ENCODE data around the gene BCL11B. TPM values are rescaled to one million over a fixed set of nuclear protein-coding genes. Genes with fewer than 3 reads are reported as not detected.

BCL11B gene
- total and polyA plus RNA-seq, 4 donors = 3.0 to 12.9 (median 11.0) TPM

- Histone ChIP-seq H3K27ac (ENCODE audit: low read depth, low read length) (no peak overlapping the region), H3K4me3 (ENCODE audit: low read depth, low read length) (no peak overlapping the region), H3K4me1 (ENCODE audit: control insufficient read depth, insufficient read depth, low read length) (no peaks in the 10 kb centered on the region), H3K9me3 (ENCODE audit: control insufficient read depth, insufficient read depth, low read length) (no peaks in the 10 kb centered on the region), H3K27me3 (ENCODE audit: control insufficient read depth, insufficient read depth, low read length) (no peaks in the 10 kb centered on the region), H3K36me3 (ENCODE audit: control insufficient read depth, insufficient read depth, low read length) (peaks cover 23% of the 10 kb centered on the region)
- no peak for DNase-seq (ENCODE audit: low read depth in 4 of 6, low spot score in 6 of 6)
- WGBS (ENCODE audit: insufficient coverage) = 83% methylated on average over 4 of the region's 11 CpGs
Observed at GRCh38 chr14:99173086-99173485, 98.9 kb downstream of the BCL11B start.

- Histone ChIP-seq H3K27ac (ENCODE audit: low read depth, low read length) (no peak overlapping the region), H3K4me1 (ENCODE audit: control insufficient read depth, insufficient read depth, low read length) (no peaks in the 10 kb centered on the region), H3K27me3 (ENCODE audit: control insufficient read depth, insufficient read depth, low read length) (no peaks in the 10 kb centered on the region), H3K9me3 (ENCODE audit: control insufficient read depth, insufficient read depth, low read length) (no peaks in the 10 kb centered on the region), H3K4me3 (ENCODE audit: low read depth, low read length) (no peak overlapping the region), H3K36me3 (ENCODE audit: control insufficient read depth, insufficient read depth, low read length) (peaks cover 23% of the 10 kb centered on the region)
- WGBS (ENCODE audit: insufficient coverage) = no CpG with 5 or more reads among the region's 3 CpGs
- DNase-seq (ENCODE audit: low read depth in 4 of 6, low spot score in 6 of 6) = no peak
Observed at GRCh38 chr14:99171396-99171795, 100.6 kb downstream of the BCL11B start.

GRCh38 chr14:99169776-99170356 is 102.1 kb downstream of the BCL11B start:
- no peak overlapping the region for H3K4me3 ChIP-seq (ENCODE audit: low read depth, low read length)
- no peak overlapping the region for H3K27ac ChIP-seq (ENCODE audit: low read depth, low read length)
- no peaks in the 10 kb centered on the region for H3K9me3 ChIP-seq (ENCODE audit: control insufficient read depth, insufficient read depth, low read length)
- no peak for DNase-seq (ENCODE audit: low read depth in 4 of 6, low spot score in 6 of 6)
- H3K36me3 ChIP-seq (ENCODE audit: control insufficient read depth, insufficient read depth, low read length) = peaks cover 9% of the 10 kb centered on the region
- no peaks in the 10 kb centered on the region for H3K4me1 ChIP-seq (ENCODE audit: control insufficient read depth, insufficient read depth, low read length)
- WGBS (ENCODE audit: insufficient coverage) = 100% methylated on average over 1 of the region's 7 CpGs
- no peaks in the 10 kb centered on the region for H3K27me3 ChIP-seq (ENCODE audit: control insufficient read depth, insufficient read depth, low read length)

GRCh38 chr14:99168330-99168729 is 103.7 kb downstream of the BCL11B start:
- H3K9me3 ChIP-seq (ENCODE audit: control insufficient read depth, insufficient read depth, low read length) = no peaks in the 10 kb centered on the region
- no peaks in the 10 kb centered on the region for H3K4me1 ChIP-seq (ENCODE audit: control insufficient read depth, insufficient read depth, low read length)
- H3K27me3 ChIP-seq (ENCODE audit: control insufficient read depth, insufficient read depth, low read length) = no peaks in the 10 kb centered on the region
- DNase-seq (ENCODE audit: low read depth in 4 of 6, low spot score in 6 of 6) = no peak
- WGBS (ENCODE audit: insufficient coverage) = 96% methylated on average over 3 of the region's 5 CpGs
- no peak overlapping the region for H3K4me3 ChIP-seq (ENCODE audit: low read depth, low read length)
- H3K36me3 ChIP-seq (ENCODE audit: control insufficient read depth, insufficient read depth, low read length) = no peaks in the 10 kb centered on the region
- no peak overlapping the region for H3K27ac ChIP-seq (ENCODE audit: low read depth, low read length)

- DNase-seq (ENCODE audit: low read depth in 4 of 6, low spot score in 6 of 6) = no peak
- Histone ChIP-seq H3K4me1 (ENCODE audit: control insufficient read depth, insufficient read depth, low read length) (no peaks in the 10 kb centered on the region), H3K27ac (ENCODE audit: low read depth, low read length) (no peak overlapping the region), H3K27me3 (ENCODE audit: control insufficient read depth, insufficient read depth, low read length) (no peaks in the 10 kb centered on the region), H3K36me3 (ENCODE audit: control insufficient read depth, insufficient read depth, low read length) (no peaks in the 10 kb centered on the region), H3K4me3 (ENCODE audit: low read depth, low read length) (no peak overlapping the region), H3K9me3 (ENCODE audit: control insufficient read depth, insufficient read depth, low read length) (no peaks in the 10 kb centered on the region)
- 87% methylated on average over 4 of the region's 4 CpGs for WGBS (ENCODE audit: insufficient coverage)
Observed at GRCh38 chr14:99166506-99166905, 105.5 kb downstream of the BCL11B start.

GRCh38 chr14:99164712-99165111 is 107.3 kb downstream of the BCL11B start:
- H3K4me3 ChIP-seq (ENCODE audit: low read depth, low read length) = no peak overlapping the region
- no peaks in the 10 kb centered on the region for H3K4me1 ChIP-seq (ENCODE audit: control insufficient read depth, insufficient read depth, low read length)
- H3K9me3 ChIP-seq (ENCODE audit: control insufficient read depth, insufficient read depth, low read length) = no peaks in the 10 kb centered on the region
- no peaks in the 10 kb centered on the region for H3K36me3 ChIP-seq (ENCODE audit: control insufficient read depth, insufficient read depth, low read length)
- H3K27me3 ChIP-seq (ENCODE audit: control insufficient read depth, insufficient read depth, low read length) = no peaks in the 10 kb centered on the region
- no peak for DNase-seq (ENCODE audit: low read depth in 4 of 6, low spot score in 6 of 6)
- H3K27ac ChIP-seq (ENCODE audit: low read depth, low read length) = no peak overlapping the region
- WGBS (ENCODE audit: insufficient coverage) = no CpG with 5 or more reads among the region's 5 CpGs

- Histone ChIP-seq H3K27me3 (ENCODE audit: control insufficient read depth, insufficient read depth, low read length) (no peaks in the 10 kb centered on the region), H3K4me1 (ENCODE audit: control insufficient read depth, insufficient read depth, low read length) (no peaks in the 10 kb centered on the region), H3K9me3 (ENCODE audit: control insufficient read depth, insufficient read depth, low read length) (no peaks in the 10 kb centered on the region), H3K36me3 (ENCODE audit: control insufficient read depth, insufficient read depth, low read length) (no peaks in the 10 kb centered on the region), H3K4me3 (ENCODE audit: low read depth, low read length) (no peak overlapping the region), H3K27ac (ENCODE audit: low read depth, low read length) (no peak overlapping the region)
- WGBS (ENCODE audit: insufficient coverage) = 79% methylated on average over 1 of the region's 3 CpGs
- no peak for DNase-seq (ENCODE audit: low read depth in 4 of 6, low spot score in 6 of 6)
Observed at GRCh38 chr14:99163446-99163845, 108.6 kb downstream of the BCL11B start.

- DNase-seq (ENCODE audit: low read depth in 4 of 6, low spot score in 6 of 6) = no peak
- Histone ChIP-seq H3K4me1 (ENCODE audit: control insufficient read depth, insufficient read depth, low read length) (no peaks in the 10 kb centered on the region), H3K27ac (ENCODE audit: low read depth, low read length) (no peak overlapping the region), H3K27me3 (ENCODE audit: control insufficient read depth, insufficient read depth, low read length) (no peaks in the 10 kb centered on the region), H3K36me3 (ENCODE audit: control insufficient read depth, insufficient read depth, low read length) (no peaks in the 10 kb centered on the region), H3K4me3 (ENCODE audit: low read depth, low read length) (no peak overlapping the region), H3K9me3 (ENCODE audit: control insufficient read depth, insufficient read depth, low read length) (no peaks in the 10 kb centered on the region)
- WGBS (ENCODE audit: insufficient coverage) = 83% methylated on average over 18 of the region's 22 CpGs
Observed at GRCh38 chr14:99159341-99160340, 112.4 kb downstream of the BCL11B start.

- no peaks in the 10 kb centered on the region for H3K9me3 ChIP-seq (ENCODE audit: control insufficient read depth, insufficient read depth, low read length)
- 79% methylated on average over 5 of the region's 7 CpGs for WGBS (ENCODE audit: insufficient coverage)
- H3K27me3 ChIP-seq (ENCODE audit: control insufficient read depth, insufficient read depth, low read length) = no peaks in the 10 kb centered on the region
- no peak overlapping the region for H3K27ac ChIP-seq (ENCODE audit: low read depth, low read length)
- DNase-seq (ENCODE audit: low read depth in 4 of 6, low spot score in 6 of 6) = no peak
- H3K4me3 ChIP-seq (ENCODE audit: low read depth, low read length) = no peak overlapping the region
- H3K4me1 ChIP-seq (ENCODE audit: control insufficient read depth, insufficient read depth, low read length) = no peaks in the 10 kb centered on the region
- no peaks in the 10 kb centered on the region for H3K36me3 ChIP-seq (ENCODE audit: control insufficient read depth, insufficient read depth, low read length)
Observed at GRCh38 chr14:99158646-99159165, 113.3 kb downstream of the BCL11B start.
